HG03175 (cell line): ENCODE data around the gene FHOD3.

ENCODE experiments used
- ATAC-seq: cut with Tn5 transposase; IDR thresholded peaks from one replicate; pipeline ENCODE4 v1.9.1; 2021; ENCODE audit warnings: mild to moderate bottlenecking, moderate library complexity; ENCODE audit not compliant: unreplicated experiment

FHOD3 gene

DNA sequence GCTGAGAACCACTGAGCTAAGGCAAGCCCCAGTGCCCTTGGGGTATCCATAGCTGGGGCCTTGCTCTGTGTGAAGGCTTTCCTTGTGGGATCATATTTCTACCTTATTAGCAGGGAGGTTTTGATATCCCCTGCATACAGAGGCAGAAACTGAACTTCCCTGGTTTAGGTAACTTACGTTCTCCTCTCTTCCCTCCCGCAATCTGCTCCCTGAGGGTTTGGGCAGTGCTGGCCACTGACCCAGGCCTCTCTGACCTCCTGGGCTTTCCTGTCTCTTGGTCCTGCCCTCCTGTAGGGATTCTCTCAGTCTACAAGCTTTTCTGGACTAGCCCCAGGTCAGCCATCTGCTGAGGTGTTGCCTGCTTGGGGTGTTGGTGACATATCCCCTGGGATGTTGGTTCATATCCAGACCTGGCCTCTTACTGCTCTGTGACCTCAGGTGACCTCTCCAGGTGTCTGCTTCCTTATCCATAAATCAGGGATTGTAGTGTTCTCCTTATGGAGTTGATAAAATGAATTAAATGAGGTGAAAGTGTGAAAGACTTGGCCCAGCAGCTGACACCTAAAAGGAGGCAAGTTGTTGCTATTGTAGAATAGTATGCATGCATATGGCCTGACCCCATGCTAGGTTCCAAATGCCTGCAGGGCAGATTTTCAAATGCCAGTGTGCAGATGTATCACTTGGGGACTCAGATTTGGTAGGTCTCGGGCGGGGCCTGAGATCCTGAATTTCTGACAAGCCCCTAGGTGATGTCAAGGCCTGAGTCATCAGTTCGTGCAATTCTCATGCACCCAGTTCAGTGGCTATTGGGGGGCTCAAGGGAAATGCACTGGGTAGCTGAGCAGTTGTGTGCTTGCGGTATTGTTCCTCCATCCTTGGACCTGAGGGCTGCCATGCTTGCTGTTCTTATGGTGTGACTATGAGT lies 106.6 kb downstream of the FHOD3 start:
- no peak for ATAC-seq

DNA sequence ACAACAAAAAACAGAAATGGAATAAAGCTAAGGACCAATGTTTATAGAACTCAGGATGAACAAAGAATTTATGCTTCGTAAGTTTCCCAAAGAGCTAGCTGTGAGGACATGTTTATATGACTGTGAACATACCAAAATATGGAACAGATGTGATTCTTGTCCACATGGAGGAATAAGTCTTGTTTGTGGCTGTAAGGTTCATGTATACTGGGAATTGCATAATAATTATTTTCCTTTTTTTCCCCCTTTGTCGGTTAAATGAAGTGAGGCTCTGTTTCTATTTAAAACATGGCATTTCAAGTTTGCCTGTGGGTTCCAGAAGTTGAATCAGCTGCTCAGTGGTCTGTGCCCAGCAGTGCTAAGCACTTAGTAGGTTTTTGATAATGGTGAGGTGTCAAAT lies 108.1 kb downstream of the FHOD3 start:
- ATAC-seq, result no peak

DNA sequence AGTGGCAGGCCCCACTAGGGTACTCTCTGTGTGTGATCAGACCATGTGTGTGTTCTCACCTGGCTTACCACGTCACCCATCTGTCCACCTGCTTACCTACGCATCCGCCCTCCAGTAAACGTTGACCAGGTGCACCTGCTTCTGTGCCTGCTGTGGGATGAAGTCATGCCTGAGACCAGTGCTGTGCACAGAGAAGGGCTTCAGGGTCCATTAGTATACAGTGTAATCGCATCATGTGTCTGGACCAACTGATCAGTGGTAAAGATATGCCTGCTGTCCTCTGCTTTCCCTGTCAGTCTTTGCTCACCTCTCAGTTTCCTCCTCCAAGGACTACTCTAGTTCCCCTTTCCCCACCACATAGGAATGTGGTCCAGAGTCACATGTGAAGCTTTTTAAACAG lies 109.3 kb downstream of the FHOD3 start:
- ATAC-seq, result no peak

DNA sequence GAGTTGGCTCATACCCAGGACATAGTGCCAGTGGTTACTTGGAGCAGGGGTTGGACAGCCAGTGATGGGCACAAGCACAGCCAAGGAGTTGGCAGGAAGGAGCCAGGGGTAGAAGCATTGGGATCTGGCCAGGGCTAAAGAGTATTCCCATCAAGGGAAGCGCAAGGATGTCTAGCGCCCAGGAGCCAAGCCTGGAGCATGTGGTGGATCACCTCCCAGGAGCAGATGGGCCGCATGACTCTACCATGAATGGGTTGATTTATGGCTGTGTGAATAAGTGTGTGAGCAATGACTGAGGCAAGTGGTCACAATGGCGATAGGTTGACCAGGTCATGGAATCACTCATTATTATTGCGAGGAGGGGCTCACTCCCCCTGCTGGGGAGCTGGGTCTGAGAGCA lies 111.1 kb downstream of the FHOD3 start:
- ATAC-seq, result no peak

DNA sequence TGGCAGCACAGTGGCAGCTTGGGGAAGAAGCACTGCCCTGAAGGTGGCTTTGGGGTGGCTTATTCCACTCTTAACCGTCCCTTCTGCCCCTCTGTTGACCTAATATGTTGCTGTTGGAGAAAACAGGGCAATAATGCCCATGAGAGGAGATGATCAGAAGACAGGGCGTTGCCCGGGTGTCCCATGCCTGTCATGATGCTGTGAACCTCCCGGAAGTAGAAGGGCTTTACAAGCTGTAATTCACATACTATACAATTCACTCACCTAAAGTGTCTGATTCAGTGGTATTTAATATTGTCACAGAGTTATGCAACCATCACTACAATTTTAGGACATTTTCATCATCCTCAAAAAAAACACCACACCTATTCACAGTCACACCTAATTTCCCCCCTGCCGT lies 112.3 kb downstream of the FHOD3 start:
- ATAC-seq, result no peak

DNA sequence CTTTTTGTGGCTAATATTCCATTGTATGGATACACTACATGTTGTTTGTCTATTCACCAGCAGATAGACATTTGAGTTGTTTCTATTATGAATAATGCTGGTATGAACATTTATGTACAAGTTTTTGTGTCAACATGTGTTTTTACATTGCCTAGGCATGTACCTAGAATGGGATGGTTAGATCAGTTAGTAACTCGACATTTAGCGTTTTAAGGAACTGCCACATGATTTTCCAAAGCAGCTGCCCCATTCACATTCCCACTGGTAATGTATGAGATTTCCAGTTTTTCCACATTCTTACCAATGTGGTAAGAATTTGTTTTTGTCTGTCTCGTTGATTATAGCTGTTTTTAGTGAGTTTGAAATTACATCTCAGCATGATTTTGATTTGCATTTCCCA lies 112.8 kb downstream of the FHOD3 start:
- no peak for ATAC-seq

DNA sequence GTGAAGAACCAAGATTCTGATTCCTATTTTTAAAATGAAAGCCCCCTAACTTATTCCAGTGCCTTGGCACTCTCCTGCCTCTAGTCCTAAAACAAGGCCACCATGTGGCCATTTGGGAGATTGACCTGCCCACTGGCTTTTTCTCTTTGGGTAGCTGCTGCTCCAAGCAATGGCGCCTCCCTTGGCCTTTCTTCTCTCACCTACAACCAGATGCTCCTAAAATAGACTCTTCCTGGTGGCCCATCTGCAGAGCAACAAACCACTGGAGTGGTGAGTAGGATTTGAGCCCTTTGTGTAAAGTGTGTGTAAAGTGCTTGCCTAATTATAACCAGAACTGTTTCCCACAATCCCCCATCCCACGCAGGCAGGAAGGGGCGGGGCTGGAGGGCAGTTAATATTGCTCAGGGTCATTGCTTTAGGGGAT lies 114.2 kb downstream of the FHOD3 start:
- no peak for ATAC-seq

DNA sequence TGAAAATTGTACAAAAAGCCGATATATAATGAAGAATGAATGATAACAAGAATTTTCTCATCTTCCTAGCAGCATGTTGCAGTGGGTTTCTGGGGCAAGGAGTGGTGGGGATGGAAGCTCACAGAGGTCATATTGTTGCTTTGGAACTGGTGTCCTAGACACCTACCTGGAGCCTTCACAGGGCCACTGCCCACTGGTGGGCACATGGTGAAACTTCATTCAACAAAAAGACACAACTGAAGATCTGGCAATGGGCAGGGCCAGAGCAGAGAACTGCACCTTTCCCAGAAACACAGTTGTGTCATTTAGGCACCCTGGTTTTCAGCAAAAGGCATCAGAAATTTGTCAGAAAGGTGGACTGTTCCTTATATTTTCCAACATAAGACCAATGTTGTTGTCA lies 115.3 kb downstream of the FHOD3 start:
- ATAC-seq, result peak; percentile 59

DNA sequence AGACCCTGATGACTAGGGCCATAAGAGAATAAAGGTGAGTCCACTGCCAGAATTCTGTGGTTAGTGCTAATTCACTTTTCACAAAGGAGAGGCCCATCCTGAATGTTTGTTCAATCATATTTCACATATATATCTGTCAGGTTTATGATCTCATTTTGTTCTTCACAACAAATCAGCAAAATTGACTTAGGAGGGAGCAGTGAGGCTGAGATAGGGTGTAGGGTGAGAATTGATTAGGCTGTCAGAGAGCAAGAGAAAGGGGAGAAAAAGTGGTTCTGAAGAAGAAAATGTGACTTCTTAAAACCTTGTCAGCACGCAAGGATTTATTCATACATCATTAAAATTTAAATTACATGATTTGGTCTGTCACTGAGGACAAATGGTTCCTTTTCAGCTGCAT lies 117.7 kb downstream of the FHOD3 start:
- ATAC-seq, result no peak

DNA sequence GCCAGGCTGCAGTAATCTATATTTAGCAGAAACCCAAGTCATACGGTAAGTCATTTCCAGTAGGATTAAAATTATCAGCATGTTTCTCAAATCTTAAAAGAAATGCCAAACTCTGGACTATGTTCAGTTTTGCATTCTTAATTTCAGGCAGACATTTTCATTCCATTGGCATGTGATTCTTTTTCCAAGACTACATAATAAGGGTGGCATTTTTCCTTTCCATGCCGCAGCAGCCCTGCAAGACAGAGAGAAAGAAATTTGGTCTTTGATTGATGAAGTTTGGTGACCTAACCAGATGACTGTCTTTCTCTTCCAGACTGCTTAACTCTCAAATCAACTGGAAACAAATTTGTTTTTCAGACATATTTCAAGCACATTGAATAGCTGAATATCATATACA lies 118.1 kb downstream of the FHOD3 start:
- ATAC-seq, result no peak

DNA sequence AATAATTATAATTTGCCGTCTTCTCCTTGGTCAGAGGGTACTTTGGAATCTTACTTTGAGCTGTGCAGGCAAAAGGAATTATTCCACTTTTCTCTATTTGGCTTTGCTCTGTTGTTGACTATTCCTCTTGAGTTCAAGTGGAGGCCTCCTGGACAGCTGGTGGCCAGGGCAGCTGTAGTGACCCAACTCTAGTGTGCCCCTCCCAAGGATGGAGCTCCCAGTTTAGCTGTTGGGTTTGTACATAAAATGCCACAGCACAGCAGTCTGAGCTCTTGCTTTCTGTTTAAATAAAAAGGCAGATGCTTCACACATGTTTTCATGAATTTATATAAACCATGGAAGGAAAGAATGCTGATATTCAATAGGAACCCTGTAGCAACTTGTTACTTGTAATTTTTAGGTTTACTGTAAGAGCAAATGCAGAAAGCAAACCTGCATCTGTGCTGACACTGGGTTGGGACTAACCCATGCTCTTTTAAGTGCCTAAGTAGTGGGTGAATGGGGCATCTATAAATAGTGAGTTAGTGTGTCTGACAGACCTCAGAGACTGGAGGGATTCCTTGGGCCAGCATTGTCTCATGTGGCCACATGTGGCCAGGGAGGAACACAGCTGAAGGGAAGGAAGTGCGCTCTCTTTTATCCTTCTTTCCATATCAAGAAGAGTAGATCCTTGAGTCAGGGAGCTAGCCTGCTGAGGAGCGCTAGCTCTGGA lies 121.8 kb downstream of the FHOD3 start:
- ATAC-seq, result no peak

DNA sequence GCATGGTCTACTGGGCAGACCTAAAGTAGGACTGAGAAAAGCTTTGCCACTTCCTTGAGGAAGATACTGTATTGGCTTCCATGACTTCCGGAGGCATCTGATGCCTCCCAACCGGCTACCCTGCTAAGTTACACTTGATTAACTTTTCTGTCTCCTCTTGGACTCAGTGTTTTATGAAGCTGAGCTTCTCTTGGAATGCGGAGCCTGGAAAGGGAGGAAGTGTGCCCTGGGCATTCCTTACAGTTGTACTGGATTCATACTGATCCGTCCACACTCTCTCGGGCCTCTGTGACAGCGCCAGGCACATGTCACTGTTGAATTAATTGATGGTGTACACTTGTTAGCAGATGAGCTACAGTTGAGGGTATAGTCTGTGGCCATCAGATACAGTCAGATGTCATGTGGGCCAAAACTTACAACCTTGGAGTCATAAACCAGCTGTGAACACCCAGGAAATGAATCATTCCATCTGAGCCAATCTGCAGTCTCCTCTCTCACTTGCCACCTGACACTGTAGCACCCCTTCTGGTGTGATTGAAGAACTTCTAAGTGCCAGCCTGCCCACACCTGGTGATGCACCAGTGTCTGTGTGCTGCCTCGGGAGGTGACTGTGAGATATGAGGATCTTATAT lies 122.5 kb downstream of the FHOD3 start:
- ATAC-seq, result peak; percentile 84

DNA sequence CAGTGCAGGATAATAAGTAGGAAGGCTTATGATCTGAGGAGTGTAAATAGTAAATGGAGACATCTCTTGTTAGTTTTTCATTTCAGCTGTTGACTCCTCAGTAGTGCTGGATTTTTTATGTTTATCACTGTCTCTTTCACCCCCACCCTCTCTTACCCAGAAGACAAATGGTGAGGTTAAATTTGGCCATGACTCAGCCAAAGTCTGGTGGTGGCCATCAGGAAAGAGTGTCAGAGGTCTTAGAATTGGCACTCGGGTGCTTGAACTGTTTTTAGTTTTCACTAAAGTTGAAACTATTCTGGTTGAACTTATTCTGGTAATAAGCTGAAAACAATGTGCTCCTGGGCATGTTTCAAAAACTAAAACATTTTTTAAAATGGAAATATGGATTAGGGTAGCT lies 123.3 kb downstream of the FHOD3 start:
- no peak for ATAC-seq

DNA sequence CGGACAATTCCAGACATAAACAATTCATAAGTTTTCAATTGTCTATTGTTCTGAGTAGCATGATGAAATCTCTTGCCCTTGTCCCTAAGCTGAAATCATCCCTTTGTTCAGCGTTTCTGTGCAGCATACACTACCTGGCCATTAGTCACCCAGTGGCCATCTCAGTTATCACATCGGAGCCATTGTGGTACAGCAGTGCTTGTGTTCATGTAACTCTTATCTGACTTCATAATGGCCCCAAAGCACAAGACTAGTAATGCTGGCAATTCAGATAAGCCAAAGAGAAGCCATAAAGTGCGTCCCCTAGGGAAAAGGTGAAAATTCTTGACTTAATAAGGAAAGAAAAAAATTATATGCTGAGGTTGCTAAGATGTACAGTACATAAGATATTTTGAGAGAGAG lies 127.2 kb downstream of the FHOD3 start:
- ATAC-seq, result no peak

DNA sequence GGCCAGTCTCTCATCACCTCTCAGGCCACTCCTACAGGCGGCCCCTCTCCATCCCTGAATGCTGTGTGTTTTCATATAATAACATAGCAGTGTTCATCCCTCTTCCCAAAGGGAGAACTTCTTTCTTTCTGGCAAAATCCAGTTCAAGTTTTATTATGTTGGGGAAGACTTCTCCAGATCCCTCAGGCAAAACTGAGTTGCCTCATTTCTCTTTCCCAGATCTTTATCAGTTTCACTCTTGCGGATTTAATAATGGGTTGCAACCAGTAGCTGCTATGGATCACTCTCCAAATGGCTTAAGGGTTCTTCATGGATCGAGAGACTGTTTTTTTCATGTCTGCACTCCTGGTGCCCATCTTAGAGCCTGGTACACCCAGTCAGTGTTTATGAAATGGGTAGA lies 129.9 kb downstream of the FHOD3 start:
- no peak for ATAC-seq

DNA sequence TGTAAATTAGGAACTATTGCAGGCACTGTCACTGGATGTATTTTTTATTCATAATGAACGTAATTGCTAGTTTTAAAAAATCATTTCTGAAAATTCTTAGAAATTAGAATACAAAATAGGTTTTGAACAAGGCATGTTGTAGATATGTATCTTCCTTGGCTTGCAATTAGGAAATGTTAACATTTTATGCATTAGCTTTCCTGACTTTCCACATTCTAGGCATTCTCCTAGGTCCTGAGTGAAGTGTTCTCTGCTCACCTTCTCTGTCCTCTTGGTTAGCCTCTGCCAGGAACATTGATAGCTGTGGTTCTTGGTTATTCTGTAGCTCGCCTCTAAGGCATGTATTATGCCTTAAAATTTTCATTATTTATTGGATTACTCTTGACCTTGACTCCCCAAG lies 130.3 kb downstream of the FHOD3 start:
- no peak for ATAC-seq

DNA sequence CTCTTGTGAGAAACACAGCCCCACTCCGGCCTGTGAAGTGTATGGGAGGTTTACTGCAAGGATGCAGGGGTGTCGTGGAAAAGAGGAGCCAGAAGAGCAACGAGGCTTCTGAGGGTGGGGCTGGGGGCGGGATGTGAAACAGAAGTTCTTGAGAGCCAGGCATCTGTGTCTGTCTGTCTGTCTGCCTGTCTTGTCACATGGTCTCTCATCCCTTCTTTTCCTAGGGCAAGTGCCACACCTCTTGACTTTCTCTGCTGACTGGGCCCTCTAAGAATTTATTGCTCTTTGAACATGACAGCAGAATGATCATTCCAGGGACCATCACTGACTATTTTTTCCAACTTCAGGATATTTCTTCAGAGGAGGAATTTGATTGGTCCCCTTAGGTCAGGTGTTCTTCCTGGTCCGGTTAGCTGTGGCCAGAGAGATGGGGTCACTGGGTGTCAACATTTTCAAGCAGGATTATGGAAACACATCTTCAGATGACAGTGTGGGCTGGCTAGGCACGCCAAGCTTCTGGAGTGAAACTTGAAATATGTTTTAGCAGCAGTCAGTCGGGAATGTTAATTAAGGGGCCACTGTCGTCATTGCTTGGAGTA lies 131.0 kb downstream of the FHOD3 start:
- ATAC-seq, result no peak

DNA sequence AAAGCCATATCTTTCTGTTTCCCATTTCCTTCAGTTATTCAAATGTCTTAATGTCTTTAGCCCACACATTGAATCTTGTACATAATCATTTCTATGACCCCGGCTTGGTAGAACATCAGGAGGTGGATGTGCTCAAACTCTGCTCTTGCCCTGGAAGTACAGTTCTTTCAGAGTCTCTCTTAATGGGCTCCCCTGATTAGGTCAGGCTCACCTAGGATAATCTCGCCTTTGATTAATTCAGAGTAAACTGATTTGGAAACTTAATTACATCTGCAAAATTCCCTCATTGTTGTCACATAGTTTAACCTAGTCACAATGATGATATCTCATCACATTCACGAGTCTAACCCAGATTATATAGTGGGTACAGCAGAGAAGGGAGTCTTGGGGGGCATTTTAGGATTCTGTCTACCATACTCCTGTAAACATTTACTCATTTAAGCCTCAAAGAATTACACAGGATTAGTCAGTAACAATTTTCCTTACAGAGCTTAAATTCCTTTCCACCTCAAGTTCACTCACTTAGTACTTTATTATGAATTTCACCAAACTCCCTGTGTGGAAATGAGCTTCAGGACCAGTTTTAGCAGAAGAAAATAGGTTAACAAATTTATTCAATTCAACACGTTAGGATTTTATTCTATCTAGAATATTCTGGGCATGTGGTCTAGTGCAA lies 135.5 kb downstream of the FHOD3 start:
- ATAC-seq, result no peak

DNA sequence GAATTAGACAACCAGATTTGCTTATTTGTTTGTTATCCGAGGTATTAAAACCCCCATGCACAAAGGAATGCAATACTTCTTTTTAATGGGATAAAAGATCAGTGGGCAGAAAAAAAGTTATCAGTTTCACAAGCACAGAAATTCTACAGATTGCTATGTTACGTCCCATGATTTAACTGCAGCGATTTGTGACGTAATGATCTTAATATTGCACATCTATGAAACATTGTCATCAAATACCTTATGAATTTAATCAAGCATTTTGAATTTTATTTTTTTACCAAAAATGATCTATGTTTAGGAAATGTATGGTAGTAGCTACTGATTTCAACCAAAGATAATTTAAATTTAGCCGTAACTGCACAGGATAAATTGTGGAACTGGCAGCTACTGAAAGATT lies 138.9 kb downstream of the FHOD3 start:
- no peak for ATAC-seq

DNA sequence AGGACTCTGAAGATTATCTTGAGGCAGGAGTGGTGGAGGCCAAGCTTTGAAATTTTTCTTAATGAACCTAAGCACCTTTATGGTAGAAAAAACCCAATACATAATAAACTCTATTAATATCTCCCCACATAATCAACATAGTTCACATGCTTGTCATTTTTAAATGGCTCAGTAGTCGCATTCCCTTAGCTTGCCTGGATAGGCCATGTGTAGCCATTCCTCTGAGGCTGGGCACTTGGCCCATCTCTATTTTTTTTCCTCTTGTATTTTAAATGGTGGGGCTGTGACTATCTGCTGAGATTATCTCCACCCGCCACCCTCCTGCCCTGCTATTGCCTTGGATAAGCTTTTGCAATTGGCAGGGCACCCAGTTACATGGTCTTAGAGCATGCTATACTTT lies 143.1 kb downstream of the FHOD3 start:
- no peak for ATAC-seq
